K562 (cell line): Measurements from ENCODE around the gene TAPBPL. TPM values are rescaled to one million over a fixed set of nuclear protein-coding genes. Genes with fewer than 3 reads are reported as not detected.
A peak's percentile ranks its signal among the peaks of the same experiment; 100 is the strongest.

Experiments used
- CXXC5 ChIP-seq: fragments of 250-450 bp; sonication (Bioruptor Pico); IDR thresholded peaks from 2 replicates; pipeline ENCODE4 v1.8.0; 2022; ENCODE audit warnings: inconsistent platforms, mild to moderate bottlenecking, moderate library complexity
- EZH2 ChIP-seq: IDR thresholded peaks from 2 replicates; pipeline ENCODE4 v1.6.1; 2012; ENCODE audit warnings: low read depth, mild to moderate bottlenecking, inconsistent platforms, low read length, borderline replicate concordance
- GATA2 ChIP-seq: sonication (generic); formaldehyde crosslinking; IDR thresholded peaks from 2 replicates; pipeline ENCODE4 v1.4.0; 2020; ENCODE audit warnings: mild to moderate bottlenecking, missing genetic modification reagents
- MTA2 ChIP-seq: fragments of 450-650 bp; IDR thresholded peaks from 2 replicates; pipeline ENCODE4 v1.6.1; 2016; ENCODE audit warnings: low read depth
- NFRKB ChIP-seq: fragments of 450-650 bp; IDR thresholded peaks from 2 replicates; pipeline ENCODE4 v1.6.1; 2016; ENCODE audit warnings: low read depth
- NRF1 ChIP-seq, 2 experiments: fragments of 450-650 bp; IDR thresholded peaks in 1 of 2; conservative IDR thresholded peaks in 1 of 2; 2 replicates each; pipeline ENCODE4 v1.6.1; 2014; ENCODE audit warnings: mild to moderate bottlenecking in 2 of 2
- PKNOX1 ChIP-seq: fragments of 450-650 bp; IDR thresholded peaks from 2 replicates; pipeline ENCODE4 v1.6.1; 2016
- SIN3B ChIP-seq: fragments of 450-650 bp; IDR thresholded peaks from 2 replicates; pipeline ENCODE4 v1.6.1; 2017; ENCODE audit warnings: low read depth, mild to moderate bottlenecking, moderate library complexity
- SUPT5H ChIP-seq: fragments of 450-650 bp; IDR thresholded peaks from 2 replicates; pipeline ENCODE4 v1.6.1; 2016
- THRB ChIP-seq: fragments of 450-650 bp; formaldehyde crosslinking; conservative IDR thresholded peaks from 2 replicates; pipeline ENCODE4 v1.4.0; 2022; ENCODE audit warnings: mild to moderate bottlenecking, missing genetic modification characterization
- USF1 ChIP-seq: sonication (generic); formaldehyde crosslinking; IDR thresholded peaks from 2 replicates; pipeline ENCODE4 v1.9.0; 2022; ENCODE audit warnings: mild to moderate bottlenecking, missing genetic modification reagents
- ZBTB43 ChIP-seq: sonication (generic); formaldehyde crosslinking; IDR thresholded peaks from 2 replicates; pipeline ENCODE4 v1.8.0; 2023; ENCODE audit warnings: mild to moderate bottlenecking, missing genetic modification reagents
- ZHX1 ChIP-seq: fragments of 150-350 bp; conservative IDR thresholded peaks from 2 replicates; pipeline ENCODE4 v1.6.1; 2014; ENCODE audit warnings: low read length
- ZKSCAN1 ChIP-seq: fragments of 150-350 bp; IDR thresholded peaks from 2 replicates; pipeline ENCODE4 v1.6.1; 2016; ENCODE audit warnings: low read depth, low read length
- ZNF224 ChIP-seq: sonication (generic); formaldehyde crosslinking; IDR thresholded peaks from 2 replicates; pipeline ENCODE4 v1.8.0; 2022; ENCODE audit warnings: mild to moderate bottlenecking, missing genetic modification reagents
- polyA plus RNA-seq, 8 experiments: library from polyadenylated mRNA; depleted of rRNA in 4 of 8; stranded (reverse) in 5 of 8; unstranded in 3 of 8; fragments of >200 nt; fragmentation: Nextera tagmentation in 2 of 8; fragmentation: Illumina TruSeq in 1 of 8; extraction: Ambion mirVana in 2 of 8; extraction: Trizol in 1 of 8; gene quantifications; 2 replicates each; pipeline versions ENCODE4 v1.2.1 to v1.2.3, GENCODE V29; 2011 to 2014; ENCODE audit warnings: inconsistent platforms in 1 of 8, missing spikeins in 1 of 8
- total RNA-seq, 7 experiments: library from RNA; depleted of rRNA in 6 of 7; stranded (reverse); fragments of >200 nt in 6 of 7; fragmentation: Illumina TruSeq in 2 of 7; extraction: Trizol in 2 of 7; gene quantifications; 2 replicates each; pipeline versions ENCODE4 v1.2.1 to v1.2.3, GENCODE V29; 2011 to 2021; ENCODE audit warnings: low replicate concordance in 1 of 7
- TF ChIP-seq, protein P1 (sequence below): sonication (generic); formaldehyde crosslinking; IDR thresholded peaks from 2 replicates; pipeline ENCODE4 v1.8.1; 2022; ENCODE audit warnings: missing genetic modification reagents
- TF ChIP-seq, protein P2 (sequence below): fragments of 450-650 bp; IDR thresholded peaks from 2 replicates; pipeline ENCODE4 v1.7.0; 2016; ENCODE audit warnings: borderline replicate concordance

The TAPBPL gene
- total and polyA plus RNA-seq, 9 of the 15 experiments (the other 6 are each of a cell fraction or from before 2014, with no cell fraction given): 0.29 to 1.6 (median 0.45) TPM

DNA sequence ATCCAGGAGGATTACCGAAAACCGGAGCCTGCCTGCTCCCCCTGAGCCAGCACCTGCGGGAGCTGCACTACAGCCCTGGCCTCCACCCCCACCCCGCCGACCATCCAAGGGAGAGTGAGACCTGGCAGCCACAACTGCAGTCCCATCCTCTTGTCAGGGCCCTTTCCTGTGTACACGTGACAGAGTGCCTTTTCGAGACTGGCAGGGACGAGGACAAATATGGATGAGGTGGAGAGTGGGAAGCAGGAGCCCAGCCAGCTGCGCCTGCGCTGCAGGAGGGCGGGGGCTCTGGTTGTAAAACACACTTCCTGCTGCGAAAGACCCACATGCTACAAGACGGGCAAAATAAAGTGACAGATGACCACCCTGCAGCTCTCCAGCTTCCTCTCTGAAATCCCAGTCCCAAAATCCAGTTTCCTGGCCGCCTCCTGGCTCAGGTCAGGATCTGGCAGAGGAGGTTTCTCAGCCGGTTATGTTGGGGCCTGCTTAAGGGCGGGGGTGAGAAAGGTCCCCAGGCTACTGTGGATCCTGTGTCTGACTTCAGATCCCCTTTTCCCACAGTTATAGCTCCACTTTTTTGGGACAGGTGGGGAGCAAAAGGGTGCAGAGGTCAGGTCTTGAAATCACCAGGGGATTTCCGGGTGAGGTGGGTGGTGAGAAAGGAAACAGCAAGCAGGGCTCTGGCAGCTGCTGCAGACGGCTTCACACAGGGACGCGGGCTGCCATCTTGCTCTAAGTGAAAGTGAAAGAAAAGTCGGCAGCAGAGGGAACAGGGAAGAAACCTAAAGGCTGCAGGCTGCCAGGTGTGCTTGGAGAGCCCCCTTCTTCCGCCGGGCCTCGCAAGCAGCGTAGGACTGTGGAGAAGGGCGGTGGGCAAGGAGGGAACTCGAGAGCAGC lies at the start of gene TAPBPL (continued):
- TF ChIP-seq GATA2 (CRISPR knock-in tag): no peak
- TF ChIP-seq SUPT5H: no peak
- TF ChIP-seq ZNF224: no peak
- peak; percentile 74 to 77 for TF ChIP-seq NRF1 (conservative IDR thresholded peaks at IDR 0.05 in 1 of 2, IDR thresholded peaks at IDR 0.05 in 1 of 2)
- TF ChIP-seq PKNOX1: no peak
- no peak for TF ChIP-seq SIN3B
- peak; percentile 69; the same call in 1 of the 2 replicates for TF ChIP-seq NFRKB
- no peak for TF ChIP-seq ZHX1
- no peak for TF ChIP-seq CXXC5 (CRISPR knock-in tag)
- TF ChIP-seq THRB (CRISPR knock-in tag): no peak
- no peak for TF ChIP-seq ZBTB43 (CRISPR knock-in tag)
- TF ChIP-seq EZH2: no peak
- TF ChIP-seq USF1 (CRISPR knock-in tag): no peak
- TF ChIP-seq, protein P1, sequence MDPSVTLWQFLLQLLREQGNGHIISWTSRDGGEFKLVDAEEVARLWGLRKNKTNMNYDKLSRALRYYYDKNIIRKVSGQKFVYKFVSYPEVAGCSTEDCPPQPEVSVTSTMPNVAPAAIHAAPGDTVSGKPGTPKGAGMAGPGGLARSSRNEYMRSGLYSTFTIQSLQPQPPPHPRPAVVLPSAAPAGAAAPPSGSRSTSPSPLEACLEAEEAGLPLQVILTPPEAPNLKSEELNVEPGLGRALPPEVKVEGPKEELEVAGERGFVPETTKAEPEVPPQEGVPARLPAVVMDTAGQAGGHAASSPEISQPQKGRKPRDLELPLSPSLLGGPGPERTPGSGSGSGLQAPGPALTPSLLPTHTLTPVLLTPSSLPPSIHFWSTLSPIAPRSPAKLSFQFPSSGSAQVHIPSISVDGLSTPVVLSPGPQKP: no peak
- TF ChIP-seq, protein P2, sequence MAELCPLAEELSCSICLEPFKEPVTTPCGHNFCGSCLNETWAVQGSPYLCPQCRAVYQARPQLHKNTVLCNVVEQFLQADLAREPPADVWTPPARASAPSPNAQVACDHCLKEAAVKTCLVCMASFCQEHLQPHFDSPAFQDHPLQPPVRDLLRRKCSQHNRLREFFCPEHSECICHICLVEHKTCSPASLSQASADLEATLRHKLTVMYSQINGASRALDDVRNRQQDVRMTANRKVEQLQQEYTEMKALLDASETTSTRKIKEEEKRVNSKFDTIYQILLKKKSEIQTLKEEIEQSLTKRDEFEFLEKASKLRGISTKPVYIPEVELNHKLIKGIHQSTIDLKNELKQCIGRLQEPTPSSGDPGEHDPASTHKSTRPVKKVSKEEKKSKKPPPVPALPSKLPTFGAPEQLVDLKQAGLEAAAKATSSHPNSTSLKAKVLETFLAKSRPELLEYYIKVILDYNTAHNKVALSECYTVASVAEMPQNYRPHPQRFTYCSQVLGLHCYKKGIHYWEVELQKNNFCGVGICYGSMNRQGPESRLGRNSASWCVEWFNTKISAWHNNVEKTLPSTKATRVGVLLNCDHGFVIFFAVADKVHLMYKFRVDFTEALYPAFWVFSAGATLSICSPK: no peak
- no peak for TF ChIP-seq MTA2
- TF ChIP-seq ZKSCAN1: no peak
